HL-60/S4 treated with phorbol 12-myristate 13-acetate at 8.2 ng/mL for 4 days and 3 days (cell line): ENCODE measurements around the gene EFCAB13.

Experiments
- in situ Hi-C: fragments of 300-500 bp; cut with MboI; formaldehyde crosslinking; loops from 2 replicates; pipeline ENCODE4 v1.15.0; 2022; ENCODE audit warnings: low sequenced_read_pairs

Gene EFCAB13

DNA sequence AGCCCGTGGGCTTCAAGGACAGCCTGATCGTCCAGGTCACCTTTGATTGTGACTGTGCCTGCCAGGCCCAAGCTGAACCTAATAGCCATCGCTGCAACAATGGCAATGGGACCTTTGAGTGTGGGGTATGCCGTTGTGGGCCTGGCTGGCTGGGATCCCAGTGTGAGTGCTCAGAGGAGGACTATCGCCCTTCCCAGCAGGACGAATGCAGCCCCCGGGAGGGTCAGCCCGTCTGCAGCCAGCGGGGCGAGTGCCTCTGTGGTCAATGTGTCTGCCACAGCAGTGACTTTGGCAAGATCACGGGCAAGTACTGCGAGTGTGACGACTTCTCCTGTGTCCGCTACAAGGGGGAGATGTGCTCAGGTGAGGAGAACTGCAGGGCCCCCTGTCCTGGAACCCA, 31.5 kb upstream of the EFCAB13 start:
- in situ Hi-C loops = no loop called here

DNA sequence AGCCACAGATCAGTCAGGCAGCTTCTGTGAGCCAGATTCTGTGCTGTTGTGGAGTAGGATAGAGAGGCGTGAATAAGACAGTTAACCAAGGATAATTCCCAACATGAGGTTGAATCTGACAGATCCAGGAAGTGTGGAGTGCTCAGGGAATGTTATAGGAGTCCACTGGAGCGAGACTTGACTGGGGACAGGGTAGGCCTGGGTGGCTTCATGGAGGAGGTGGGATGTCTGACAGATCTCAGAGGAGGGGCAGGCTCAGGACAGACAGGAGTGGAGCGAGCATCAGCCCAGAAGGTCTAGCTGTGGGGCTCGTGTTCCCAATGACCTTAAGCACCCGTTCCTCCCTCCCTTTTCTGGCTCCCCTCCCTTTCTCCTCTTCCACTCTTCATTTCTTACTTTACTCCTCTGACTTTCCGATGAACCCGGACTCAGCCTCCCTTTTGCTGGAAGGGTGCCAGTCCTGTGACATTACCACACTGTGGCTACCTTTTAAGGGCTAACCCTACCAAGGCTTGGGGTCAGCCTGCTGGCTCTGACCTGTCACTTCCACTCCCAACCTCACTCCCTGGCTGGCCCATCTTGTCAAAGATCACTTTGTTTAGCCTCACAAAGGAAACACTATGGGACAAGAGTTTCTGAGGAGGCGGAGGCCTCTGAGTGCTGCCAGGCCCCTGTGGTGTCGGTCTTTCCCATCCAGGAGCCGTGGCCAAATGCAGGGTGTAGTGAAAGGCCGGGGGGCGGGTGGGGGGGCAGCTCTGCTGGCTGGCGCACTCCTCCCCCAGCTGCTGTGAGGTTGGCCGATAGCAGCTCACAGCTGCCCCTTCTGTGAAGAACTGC, 28.5 kb upstream of the EFCAB13 start:
- in situ Hi-C loops = no loop called here

DNA sequence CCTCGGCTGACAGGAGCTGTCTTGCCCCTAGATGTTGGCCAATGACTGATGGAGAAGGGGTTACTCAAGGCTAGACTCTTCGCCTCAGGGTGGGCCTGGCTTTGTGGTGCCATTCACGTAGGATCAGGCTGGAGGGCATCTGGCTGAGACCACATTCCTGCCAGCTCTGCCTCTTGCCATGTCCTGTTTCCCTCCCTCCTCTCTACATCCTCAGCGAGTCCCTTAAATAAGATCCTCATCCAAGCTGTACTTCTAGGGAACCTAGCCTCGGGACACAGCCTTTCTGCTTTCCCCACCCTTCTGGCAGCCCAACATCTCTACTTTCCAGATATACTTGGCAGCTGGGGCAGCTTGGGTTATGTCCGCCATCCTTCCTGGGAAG, 27.9 kb upstream of the EFCAB13 start:
- in situ Hi-C loops = no loop called here

GRCh38 chr17:47297661-47298400, 25.9 kb upstream of the EFCAB13 start:
- in situ Hi-C loops = no loop called here

DNA sequence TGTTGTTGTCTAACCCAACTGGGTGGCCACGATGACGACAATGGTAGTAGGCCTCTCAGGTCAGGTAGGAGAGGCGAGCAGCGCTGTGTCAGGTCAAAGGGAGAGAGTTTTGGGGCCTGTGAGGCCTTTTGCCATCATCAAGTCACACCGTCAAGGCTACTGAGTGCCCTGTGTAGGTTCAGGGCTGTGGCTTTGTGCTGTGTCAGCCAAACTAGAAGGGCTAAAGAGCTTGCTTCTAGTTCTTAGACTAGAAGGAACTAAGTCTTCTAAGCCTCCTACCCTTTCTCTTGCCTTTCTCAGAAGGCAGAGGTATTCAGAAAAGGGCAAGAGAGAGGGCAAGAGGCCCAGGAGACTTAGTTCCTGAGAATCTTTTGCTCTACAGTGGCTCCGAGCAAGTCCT, 25.0 kb upstream of the EFCAB13 start:
- in situ Hi-C loops = no loop called here

DNA sequence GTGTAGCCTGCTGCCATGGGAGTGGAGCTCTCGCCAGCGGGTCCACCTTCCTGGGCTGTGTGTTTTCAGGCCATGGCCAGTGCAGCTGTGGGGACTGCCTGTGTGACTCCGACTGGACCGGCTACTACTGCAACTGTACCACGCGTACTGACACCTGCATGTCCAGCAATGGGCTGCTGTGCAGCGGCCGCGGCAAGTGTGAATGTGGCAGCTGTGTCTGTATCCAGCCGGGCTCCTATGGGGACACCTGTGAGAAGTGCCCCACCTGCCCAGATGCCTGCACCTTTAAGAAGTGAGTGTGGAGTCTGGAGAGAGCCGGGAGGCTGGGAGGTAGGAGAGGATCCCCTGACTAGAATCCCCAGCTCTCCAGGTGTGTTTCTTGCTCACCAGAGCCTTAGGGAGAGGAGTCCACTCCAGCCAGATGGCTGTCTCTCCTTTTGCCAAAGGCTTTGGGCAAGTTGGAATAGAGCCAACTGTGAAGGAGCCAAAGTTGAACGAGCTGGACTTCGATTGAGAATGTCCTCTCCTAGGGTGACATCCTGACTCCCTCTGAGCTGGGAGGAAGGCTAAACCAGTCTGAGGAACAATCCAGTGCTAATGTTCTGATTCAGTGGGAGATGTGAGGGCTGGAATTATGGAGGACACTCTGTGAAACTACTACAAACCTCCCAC, 24.4 kb upstream of the EFCAB13 start:
- in situ Hi-C loops = no loop called here

DNA sequence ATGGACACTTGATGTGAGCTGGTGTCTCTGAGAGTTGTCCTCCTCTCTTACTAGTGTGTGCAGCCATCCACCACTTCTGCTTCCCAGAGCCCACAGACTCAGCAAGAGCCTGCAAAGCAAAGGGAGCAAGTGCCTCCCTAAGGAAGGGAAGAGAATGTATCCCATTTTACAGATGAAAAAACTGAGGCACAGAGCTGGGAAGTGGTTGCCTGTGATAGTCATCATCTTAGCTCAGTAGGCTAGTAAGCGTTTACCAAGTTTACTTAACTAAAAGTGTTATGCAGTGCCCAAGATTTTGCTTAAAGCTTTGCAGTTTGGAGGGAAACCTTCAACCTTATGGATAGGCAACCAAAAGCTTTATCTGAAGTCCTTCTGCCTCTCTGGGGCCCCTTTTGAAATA, 23.0 kb upstream of the EFCAB13 start:
- in situ Hi-C loops = no loop called here

GRCh38 chr17:47301161-47301560, 22.6 kb upstream of the EFCAB13 start:
- in situ Hi-C loops = no loop called here

DNA sequence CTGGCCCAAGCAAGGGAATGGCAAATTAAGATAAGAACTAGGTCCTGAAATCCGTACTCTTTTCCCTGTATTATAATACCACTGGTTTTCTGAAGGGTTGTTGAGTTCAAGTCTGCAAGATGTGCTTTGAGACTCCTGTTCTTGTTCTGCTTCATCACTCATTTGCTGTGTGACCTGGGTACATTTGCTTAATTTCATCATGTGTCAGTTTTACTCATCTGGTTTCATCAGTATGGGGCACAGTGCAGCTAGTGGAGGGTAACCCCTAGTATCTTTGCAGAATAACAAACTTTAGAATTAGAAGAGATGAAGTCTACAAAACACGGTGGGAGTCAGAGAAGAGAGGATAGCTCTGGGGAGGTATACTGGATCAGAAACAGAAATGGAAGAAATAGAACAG, 21.9 kb upstream of the EFCAB13 start:
- in situ Hi-C loops = no loop called here

DNA sequence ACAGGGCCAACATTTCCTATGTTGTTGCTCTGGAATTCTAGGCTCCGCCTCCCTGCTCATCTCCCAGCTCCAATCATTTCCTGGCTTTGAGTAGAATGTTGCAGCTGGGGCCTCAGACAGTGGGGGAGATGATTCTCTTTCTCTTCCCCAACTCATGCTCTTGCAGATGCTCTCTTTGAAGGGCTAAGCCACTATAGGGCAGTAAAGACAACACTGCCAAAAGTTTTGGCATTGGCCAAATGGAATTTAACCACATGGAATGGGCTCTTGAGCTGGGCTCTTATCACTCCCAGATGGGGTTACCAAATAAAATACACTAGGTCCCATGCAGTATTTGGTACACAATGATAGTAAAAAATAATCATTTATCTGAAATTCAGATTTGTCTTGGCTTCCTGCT, 19.6 kb upstream of the EFCAB13 start:
- in situ Hi-C loops = no loop called here

GRCh38 chr17:47305302-47305923, 18.3 kb upstream of the EFCAB13 start:
- in situ Hi-C loops = no loop called here

- in situ Hi-C loops = no loop called here
These were observed 13.5 kb upstream of the EFCAB13 start for GRCh38 chr17:47310186-47310733.

DNA sequence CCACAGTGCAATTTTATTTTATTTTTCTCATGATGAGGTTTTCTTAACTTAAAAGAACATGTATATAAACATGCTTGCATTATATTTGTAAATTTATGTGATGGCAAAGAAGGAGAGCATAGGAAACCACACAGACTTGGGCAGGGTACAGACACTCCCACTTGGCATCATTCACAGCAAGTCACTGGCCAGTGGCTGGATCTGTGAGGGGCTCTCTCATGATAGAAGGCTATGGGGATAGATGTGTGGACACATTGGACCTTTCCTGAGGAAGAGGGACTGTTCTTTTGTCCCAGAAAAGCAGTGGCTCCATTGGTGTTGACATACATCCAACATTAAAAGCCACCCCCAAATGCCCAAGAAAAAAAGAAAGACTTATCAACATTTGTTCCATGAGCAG, 12.3 kb upstream of the EFCAB13 start:
- in situ Hi-C loops = no loop called here

DNA sequence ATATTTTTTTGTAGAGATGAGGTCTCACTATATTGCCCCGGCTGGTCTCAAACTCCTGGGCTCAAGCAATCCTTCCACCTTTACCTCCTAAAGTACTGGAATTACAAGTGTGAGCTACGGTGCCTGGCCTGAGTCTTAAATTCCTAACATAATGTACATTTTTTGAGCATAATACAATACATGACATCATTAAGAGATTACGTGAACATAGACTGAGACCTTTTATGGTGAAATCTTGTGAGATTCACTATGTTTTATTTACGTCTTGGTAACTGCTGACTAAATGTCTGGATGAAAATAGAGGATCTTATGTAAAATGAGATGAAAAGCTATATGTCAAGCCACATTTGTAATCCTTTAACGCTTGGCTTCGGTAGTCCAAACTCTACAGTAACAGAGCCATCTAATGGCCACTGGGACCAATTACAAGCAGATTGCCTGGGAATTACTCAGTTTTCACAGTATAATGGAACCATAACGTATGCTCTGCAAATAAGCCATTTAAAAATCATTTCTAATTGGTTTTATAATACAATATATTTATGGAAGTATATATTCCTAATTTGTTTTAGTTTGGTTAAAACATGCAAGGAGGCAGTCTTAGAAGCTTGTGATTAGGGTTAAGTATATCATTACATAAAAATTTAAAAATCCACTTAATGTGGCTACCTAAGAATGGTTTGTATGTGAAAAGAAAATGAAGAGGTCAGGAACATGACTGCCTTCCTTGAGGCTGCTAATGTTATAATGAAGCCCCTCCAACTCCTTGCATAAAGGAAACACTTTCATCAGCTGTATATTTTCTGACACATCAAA, 8.1 kb upstream of the EFCAB13 start:
- in situ Hi-C loops = no loop called here

DNA sequence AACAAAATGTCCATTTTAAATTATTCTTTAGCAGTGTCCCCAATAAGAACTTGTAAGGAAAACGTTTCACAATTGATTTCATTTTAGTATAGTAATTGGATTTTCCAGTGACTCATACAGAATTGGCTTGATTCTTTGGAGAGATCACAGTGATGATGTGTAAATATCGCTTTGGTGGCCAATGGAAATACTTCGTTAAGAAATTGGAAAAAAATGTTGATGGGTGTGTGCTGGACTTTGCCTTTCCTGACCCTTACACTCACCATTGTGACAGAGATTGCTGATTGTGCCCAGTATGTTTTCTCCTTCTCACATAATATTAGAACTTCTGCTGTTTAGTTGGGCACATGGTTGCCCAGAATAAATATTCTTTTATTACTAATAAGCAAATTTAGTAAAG, 7.4 kb upstream of the EFCAB13 start:
- in situ Hi-C loops = no loop called here

DNA sequence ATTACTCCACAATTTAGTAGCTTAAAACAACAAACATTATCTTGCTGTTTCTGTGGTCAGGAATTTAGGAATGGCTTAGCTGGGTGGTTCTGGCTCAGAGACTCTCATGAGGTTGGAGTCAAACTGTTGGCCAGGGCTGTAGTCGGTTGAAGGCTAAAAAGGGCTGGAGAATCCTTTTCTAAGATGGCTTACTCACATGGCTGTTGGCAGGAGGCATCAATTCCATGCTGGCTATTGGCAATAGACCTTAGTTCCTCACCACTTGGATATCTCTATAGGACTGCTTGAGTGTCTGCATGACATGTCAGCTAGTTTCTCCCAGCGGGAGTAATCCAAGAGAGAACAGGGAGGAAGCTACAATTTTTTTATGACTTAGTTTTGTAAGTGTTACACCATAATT, 6.6 kb upstream of the EFCAB13 start:
- in situ Hi-C loops = no loop called here

GRCh38 chr17:47318197-47318918, 5.4 kb upstream of the EFCAB13 start:
- in situ Hi-C loops = no loop called here

DNA sequence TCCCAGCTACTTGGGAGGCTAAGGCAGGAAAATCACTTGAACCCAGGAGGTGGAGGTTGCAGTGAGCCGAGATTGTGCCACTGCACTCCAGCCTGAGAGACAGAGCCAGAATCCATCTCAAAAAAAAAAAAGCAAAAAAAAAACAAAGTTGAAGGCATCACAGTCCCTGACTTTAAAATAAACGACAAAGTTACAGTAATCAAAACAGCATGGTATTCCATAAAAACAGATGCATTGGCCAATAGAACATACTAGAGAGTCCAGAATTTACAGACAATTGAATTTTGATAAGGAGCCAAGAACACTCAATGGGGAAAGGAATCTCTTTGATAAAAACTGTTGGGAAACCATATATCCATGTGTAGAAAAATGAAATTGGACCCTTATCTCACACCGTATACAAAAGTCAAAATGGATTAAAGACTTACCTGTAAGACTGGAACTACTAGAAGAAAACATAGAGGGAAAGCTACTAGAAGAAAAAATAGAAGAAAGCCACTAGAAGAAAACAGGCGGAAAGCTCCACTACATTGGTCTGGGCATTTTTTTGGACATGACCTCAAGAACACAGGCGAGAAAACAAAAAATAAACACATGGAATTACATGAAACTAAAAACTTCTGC, 2.8 kb upstream of the EFCAB13 start:
- in situ Hi-C loops = no loop called here
